PC-3 (cell line): Measurements from ENCODE around the gene PRXL2A.

Source experiments
- EZH2 ChIP-seq: fragments of 300-600 bp; sonication (generic); IDR thresholded peaks from one replicate; pipeline ENCODE4 v1.6.1; 2017; ENCODE audit warnings: antibody characterized with exemption, mild to moderate bottlenecking, low read length; ENCODE audit not compliant: unreplicated experiment
- TF ChIP-seq, protein P1 (sequence below): fragments of 300-600 bp; sonication (generic); conservative IDR thresholded peaks from 2 replicates; pipeline ENCODE4 v1.5.1; 2017; ENCODE audit warnings: antibody characterized with exemption, low read depth, mild to moderate bottlenecking, low read length

DNA sequence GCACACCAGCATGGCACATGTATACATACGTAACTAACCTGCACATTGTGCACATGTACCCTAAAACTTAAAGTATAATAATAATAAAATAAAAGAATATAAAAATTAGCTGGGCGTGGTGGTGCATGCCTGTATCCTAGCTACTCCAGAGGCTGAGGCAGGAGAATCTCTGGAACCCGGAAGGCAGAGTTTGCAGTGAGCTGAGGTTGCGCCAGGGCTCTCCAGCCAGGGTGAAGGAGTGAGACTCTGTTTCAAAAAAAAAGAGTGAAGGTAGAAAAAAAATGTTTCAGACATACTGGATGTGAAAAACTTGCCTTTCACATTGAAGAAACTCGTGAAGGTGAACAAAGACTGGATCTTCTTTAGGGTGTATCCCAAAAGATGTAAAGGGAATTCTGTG, 72.5 kb downstream of the PRXL2A start:
- TF ChIP-seq, protein P1, sequence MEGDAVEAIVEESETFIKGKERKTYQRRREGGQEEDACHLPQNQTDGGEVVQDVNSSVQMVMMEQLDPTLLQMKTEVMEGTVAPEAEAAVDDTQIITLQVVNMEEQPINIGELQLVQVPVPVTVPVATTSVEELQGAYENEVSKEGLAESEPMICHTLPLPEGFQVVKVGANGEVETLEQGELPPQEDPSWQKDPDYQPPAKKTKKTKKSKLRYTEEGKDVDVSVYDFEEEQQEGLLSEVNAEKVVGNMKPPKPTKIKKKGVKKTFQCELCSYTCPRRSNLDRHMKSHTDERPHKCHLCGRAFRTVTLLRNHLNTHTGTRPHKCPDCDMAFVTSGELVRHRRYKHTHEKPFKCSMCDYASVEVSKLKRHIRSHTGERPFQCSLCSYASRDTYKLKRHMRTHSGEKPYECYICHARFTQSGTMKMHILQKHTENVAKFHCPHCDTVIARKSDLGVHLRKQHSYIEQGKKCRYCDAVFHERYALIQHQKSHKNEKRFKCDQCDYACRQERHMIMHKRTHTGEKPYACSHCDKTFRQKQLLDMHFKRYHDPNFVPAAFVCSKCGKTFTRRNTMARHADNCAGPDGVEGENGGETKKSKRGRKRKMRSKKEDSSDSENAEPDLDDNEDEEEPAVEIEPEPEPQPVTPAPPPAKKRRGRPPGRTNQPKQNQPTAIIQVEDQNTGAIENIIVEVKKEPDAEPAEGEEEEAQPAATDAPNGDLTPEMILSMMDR = no peak
- TF ChIP-seq EZH2 = no peak
